HG02970 (cell line): ENCODE results near the gene NRN1.
"Not testable (repeated sequence)": the region's sequence is repeated elsewhere in the genome, so short reads cannot be mapped to it uniquely, and the experiment has no call there.

ENCODE experiments used
- ATAC-seq: cut with Tn5 transposase; IDR thresholded peaks from one replicate; pipeline ENCODE4 v1.9.1; 2021; ENCODE audit warnings: mild to moderate bottlenecking, moderate library complexity, moderate number of reproducible peaks; ENCODE audit not compliant: unreplicated experiment, low FRiP score

Gene NRN1

GRCh38 chr6:6006428-6007365 is at the start of gene NRN1:
TSS of gene NRN1 (minus strand) at chr6:6006925. CDS start at chr6:6006749, 176 bp downstream.
- no peak for ATAC-seq

GRCh38 chr6:6052216-6052615 is 45.5 kb upstream of the NRN1 start:
- no peak for ATAC-seq

- ATAC-seq, result no peak
Observed at GRCh38 chr6:6046716-6047115, 40.0 kb upstream of the NRN1 start.

- ATAC-seq, result no peak
Observed at GRCh38 chr6:6039946-6040509, 33.3 kb upstream of the NRN1 start.

- no peak for ATAC-seq
Observed at GRCh38 chr6:6037179-6037578, 30.5 kb upstream of the NRN1 start.

GRCh38 chr6:6033858-6034257 is 27.1 kb upstream of the NRN1 start:
- no peak for ATAC-seq

- no peak for ATAC-seq
Observed at GRCh38 chr6:6026513-6027205, 19.9 kb upstream of the NRN1 start.

GRCh38 chr6:6025736-6026135 is 19.0 kb upstream of the NRN1 start:
- no peak for ATAC-seq

- no peak for ATAC-seq
Observed at GRCh38 chr6:6024220-6024619, 17.5 kb upstream of the NRN1 start.

- ATAC-seq, result not testable (repeated sequence)
Observed at GRCh38 chr6:6022841-6023240, 16.1 kb upstream of the NRN1 start.

GRCh38 chr6:6008648-6009421 is 2.1 kb upstream of the NRN1 start:
- ATAC-seq, result no peak

GRCh38 chr6:6008089-6008647 is 1.4 kb upstream of the NRN1 start:
- no peak for ATAC-seq

GRCh38 chr6:6007366-6008088 is 802 bp upstream of the NRN1 start:
- no peak for ATAC-seq

- no peak for ATAC-seq
Observed at GRCh38 chr6:6006006-6006427, 708 bp downstream of the NRN1 start.

- ATAC-seq, result no peak
Observed at GRCh38 chr6:6005051-6006005, 1.4 kb downstream of the NRN1 start.

- ATAC-seq, result no peak
Observed at GRCh38 chr6:6004390-6004995, 2.2 kb downstream of the NRN1 start.

GRCh38 chr6:6003621-6004366 is 2.9 kb downstream of the NRN1 start:
- ATAC-seq, result no peak
